HAP-1 (cell line): ENCODE measurements around the gene COX7B2.

Experiments used
- DNase-seq, 2 experiments: peaks; one replicate each; pipeline ENCODE4 v3.0.0-alpha.2; 2016 to 2020; ENCODE audit warnings: low spot score in 2 of 2
- H3K27me3 ChIP-seq: fragments of 250-450 bp; sonication (Bioruptor Pico); 2 replicates; pipeline ENCODE4 v1.5.1; 2020; ENCODE audit warnings: low read depth, mild to moderate bottlenecking, moderate library complexity
- H3K36me3 ChIP-seq: fragments of 250-450 bp; sonication (Bioruptor Pico); replicated peaks from 2 replicates; pipeline ENCODE4 v1.5.1; 2020; ENCODE audit warnings: mild to moderate bottlenecking
- H3K4me1 ChIP-seq: fragments of 250-450 bp; sonication (Bioruptor Pico); 2 replicates; pipeline ENCODE4 v1.5.1; 2020; ENCODE audit warnings: mild to moderate bottlenecking
- H3K4me3 ChIP-seq: fragments of 250-450 bp; sonication (Bioruptor Pico); 2 replicates; pipeline ENCODE4 v1.5.1; 2020; ENCODE audit warnings: mild to moderate bottlenecking, moderate library complexity
- H3K9me3 ChIP-seq: fragments of 250-450 bp; sonication (Bioruptor Pico); 2 replicates; pipeline ENCODE4 v1.5.1; 2020; ENCODE audit warnings: mild to moderate bottlenecking, moderate library complexity
- in situ Hi-C: fragments of 300-500 bp; cut with MboI; formaldehyde crosslinking; loops from 3 replicates; pipeline ENCODE4 v1.14.3; 2020; ENCODE audit warnings: low sequenced_read_pairs, inconsistent platforms, mixed read lengths

COX7B2 gene

DNA sequence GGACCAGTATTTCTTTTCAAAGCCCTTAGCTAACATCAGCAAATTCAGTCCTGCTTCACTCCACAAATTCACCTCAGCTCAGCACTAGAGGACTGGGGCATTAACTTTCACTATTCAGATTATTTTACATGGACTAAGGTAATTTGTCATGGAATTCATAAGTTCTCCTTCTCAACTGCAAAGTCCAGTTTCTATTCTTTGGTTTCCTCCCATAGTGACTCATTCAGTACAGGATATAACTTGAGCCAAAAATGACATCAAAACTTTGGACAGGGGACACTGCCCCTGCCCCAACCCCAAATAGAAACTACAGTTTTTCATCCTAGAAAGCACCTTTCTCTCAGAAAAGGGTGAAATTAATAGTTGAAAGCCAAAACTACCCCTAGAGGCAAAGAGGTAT is 52.7 kb downstream of the COX7B2 start:
- no peaks in the 10 kb centered on the region; the same call in 1 of the 2 replicates for H3K27me3 ChIP-seq
- H3K4me1 ChIP-seq, result no peaks in the 10 kb centered on the region
- no peak for DNase-seq
- no peak overlapping the region for H3K4me3 ChIP-seq
- H3K36me3 ChIP-seq, result no peaks in the 10 kb centered on the region
- no peaks in the 10 kb centered on the region for H3K9me3 ChIP-seq
- in situ Hi-C loops, result no loop called here

DNA sequence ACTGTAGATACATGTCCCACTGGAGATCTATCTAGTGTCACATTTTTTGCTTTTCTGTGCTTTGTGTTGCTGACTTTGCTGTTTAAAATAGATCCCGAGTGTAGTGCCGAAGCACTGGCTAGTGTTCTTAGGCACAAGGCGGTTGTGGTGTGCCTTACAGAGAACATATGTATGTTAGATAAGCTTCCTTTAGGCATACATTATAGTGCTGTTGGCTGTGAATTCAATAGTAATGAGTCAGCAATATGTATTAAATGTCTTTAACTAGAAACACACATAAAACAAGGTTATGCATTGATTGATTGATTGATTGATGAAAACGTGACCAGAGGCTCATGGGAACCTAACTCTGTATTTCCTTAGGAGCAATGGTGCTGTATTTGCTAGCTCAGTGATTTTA is 56.2 kb downstream of the COX7B2 start:
- no peak overlapping the region for H3K4me3 ChIP-seq

DNA sequence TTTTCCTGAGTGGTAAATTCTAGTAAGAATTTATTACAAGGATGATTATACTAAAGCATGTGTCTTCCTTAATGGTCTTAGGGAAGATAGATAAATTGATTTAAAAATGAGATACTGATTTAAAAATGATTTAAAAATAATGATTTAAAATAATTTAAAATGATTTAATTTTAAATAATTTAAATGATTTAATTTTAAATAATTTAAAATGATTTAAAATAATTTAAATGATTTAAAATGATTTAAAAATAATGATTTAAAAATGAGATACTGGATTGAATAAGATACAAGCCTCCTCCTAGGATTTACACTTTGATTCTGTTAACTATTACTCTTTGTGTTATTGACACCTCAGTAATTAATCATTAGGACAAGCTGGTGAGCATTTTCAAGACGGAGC is 59.0 kb downstream of the COX7B2 start:
- DNase-seq, result no peak
- H3K27me3 ChIP-seq, result no peaks in the 10 kb centered on the region
- no peak overlapping the region for H3K4me3 ChIP-seq
- H3K36me3 ChIP-seq, result no peaks in the 10 kb centered on the region
- H3K4me1 ChIP-seq, result no peaks in the 10 kb centered on the region
- H3K9me3 ChIP-seq, result no peaks in the 10 kb centered on the region
- in situ Hi-C loops, result no loop called here

More for the DNA sequence above, 56.2 kb downstream of the COX7B2 start:
- Histone ChIP-seq H3K27me3 (no peaks in the 10 kb centered on the region; the same call in 1 of the 2 replicates), H3K4me1 (no peaks in the 10 kb centered on the region), H3K36me3 (no peaks in the 10 kb centered on the region), H3K9me3 (no peaks in the 10 kb centered on the region)
- in situ Hi-C loops, result no loop called here
- no peak for DNase-seq

DNA sequence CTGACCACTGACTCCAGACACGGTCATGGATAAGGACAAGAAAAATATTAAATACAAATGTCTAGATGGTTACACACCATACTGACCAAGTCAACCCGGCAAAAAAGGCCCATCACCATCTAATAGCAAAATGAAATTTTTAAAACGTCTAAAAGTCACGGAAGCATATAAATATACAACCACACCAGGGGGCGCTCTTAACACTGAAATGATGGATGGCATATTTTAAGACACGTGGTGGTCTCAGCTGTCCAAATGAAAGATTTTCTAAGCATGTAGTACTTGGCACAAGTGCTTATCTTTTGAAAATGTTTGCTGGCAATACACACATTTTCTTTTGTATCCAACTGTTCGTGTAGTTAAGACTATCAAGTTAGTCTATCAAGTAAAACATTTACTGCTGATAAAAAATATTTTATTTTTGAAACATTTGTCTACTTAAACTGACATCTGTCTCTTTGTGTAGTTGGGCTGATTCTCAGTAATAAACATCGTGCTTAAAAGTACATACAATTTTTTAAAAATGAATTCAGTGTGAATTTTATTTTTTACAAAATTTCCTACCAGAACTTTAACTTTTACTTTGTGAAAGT is 64.6 kb downstream of the COX7B2 start:
- in situ Hi-C loops, result no loop called here
- DNase-seq, result peak; percentile 52 to 78
- no peaks in the 10 kb centered on the region for H3K9me3 ChIP-seq
- no peaks in the 10 kb centered on the region for H3K27me3 ChIP-seq
- no peaks in the 10 kb centered on the region for H3K4me1 ChIP-seq
- H3K4me3 ChIP-seq, result no peak overlapping the region
- no peaks in the 10 kb centered on the region for H3K36me3 ChIP-seq

DNA sequence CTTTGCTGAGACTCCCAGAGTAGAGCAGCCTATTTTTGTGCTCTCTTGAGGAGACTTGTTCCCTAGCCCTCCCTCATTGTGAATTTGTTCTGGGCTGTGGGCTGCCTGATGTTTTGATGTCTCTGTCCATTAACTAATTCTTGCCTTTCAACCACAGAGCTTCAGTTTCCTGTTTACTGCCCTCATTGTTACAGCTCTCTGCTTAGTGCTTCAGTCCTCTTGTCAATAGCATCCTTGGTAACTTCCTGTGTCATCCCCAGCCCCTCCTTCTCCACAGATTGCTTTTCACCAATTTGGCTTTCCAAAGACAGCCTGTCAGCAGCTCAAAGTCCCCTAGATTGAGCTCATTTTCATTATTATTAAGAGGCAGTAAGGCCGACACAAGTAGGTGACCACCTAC is 69.9 kb downstream of the COX7B2 start:
- DNase-seq, result no peak
- Histone ChIP-seq H3K4me3 (no peak overlapping the region), H3K4me1 (no peaks in the 10 kb centered on the region), H3K9me3 (no peaks in the 10 kb centered on the region), H3K36me3 (no peaks in the 10 kb centered on the region), H3K27me3 (no peaks in the 10 kb centered on the region)
- in situ Hi-C loops, result no loop called here

DNA sequence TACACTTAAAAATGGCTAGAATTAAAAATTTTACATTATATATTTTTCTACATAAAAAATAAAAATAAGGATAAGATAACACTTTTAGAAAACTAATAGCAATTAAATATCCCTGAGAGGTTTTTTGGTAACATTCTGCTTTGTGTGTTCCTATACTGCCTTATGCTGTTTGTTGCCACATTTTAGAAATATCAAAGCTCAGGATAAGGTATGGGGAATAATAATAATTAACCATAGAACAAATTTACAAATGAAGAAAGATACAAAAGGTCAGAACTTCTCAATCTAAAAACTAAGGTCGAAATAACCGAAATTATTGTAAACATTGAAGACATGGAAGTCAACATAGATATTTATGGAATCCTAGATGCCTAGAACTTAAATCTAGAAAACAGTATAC is 71.4 kb downstream of the COX7B2 start:
- DNase-seq, result no peak
- no peaks in the 10 kb centered on the region for H3K9me3 ChIP-seq
- H3K36me3 ChIP-seq, result no peaks in the 10 kb centered on the region
- in situ Hi-C loops, result no loop called here
- H3K27me3 ChIP-seq, result no peaks in the 10 kb centered on the region
- H3K4me3 ChIP-seq, result no peak overlapping the region
- no peaks in the 10 kb centered on the region for H3K4me1 ChIP-seq

DNA sequence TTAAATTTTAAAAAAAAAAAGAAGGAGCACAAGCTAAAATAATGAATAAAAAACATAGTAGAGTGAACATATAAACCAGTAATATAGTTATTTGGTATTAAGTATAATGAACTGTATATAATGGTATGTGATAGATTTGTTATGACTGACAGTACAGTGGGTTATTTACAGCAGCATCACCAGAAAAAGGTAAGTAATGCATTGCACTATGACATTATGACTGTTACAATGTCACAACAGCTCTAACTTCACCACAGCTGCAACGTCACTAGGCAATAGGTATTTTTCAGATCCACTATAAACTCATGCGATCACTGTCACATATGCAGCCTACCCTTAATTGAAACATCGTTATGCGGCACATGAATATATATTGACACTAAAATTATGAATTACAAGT is 72.5 kb downstream of the COX7B2 start:
- no peak overlapping the region for H3K4me3 ChIP-seq
- no peaks in the 10 kb centered on the region for H3K36me3 ChIP-seq
- in situ Hi-C loops, result no loop called here
- no peaks in the 10 kb centered on the region for H3K27me3 ChIP-seq
- no peaks in the 10 kb centered on the region for H3K4me1 ChIP-seq
- H3K9me3 ChIP-seq, result no peaks in the 10 kb centered on the region
- DNase-seq, result no peak

DNA sequence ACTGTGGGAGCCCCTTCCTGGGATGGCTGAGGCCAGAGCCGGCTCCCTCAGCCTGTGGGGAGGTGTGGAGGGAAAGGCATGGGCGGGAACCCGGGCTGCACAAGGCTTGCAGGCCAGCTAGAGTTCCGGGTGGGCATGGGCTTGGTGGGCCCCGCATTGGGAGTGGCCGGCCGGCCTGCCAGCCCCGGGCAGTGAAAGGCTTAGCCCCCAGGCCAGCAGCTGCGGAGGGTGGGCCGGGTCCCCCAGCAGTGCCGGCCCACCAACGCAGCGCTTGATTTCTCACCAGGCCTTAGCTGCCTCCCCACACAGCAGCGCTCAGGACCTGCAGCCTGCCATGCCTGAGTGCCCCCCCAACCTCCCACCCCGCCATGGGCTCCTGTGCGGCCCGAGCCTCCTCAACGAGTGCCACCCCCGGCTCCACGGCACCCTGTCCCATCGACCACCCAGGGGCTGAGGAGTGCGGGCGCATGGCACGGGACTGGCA is 78.0 kb downstream of the COX7B2 start:
- no peaks in the 10 kb centered on the region for H3K9me3 ChIP-seq
- no peaks in the 10 kb centered on the region for H3K27me3 ChIP-seq
- no peaks in the 10 kb centered on the region for H3K36me3 ChIP-seq
- no peak overlapping the region for H3K4me3 ChIP-seq
- no peaks in the 10 kb centered on the region for H3K4me1 ChIP-seq
- in situ Hi-C loops, result no loop called here
- no peak for DNase-seq

DNA sequence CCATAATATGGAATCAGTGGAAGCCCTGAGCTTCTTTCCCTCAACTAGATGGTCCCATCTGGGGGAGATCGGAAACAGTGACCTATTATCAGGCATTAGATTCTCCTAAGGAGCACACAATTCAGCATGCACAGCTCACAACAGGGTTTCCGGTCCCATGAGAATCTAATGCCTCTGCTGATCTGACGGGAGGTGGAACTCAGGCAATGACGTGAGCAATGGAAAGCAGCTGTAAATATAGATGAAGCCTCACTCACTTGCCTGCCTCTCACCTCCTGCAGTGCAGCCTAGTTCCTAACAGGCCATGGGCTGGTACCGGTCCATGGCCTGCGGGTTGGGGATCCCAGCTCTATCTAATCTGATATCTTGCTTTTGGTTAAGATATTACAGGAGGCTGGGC is 88.9 kb downstream of the COX7B2 start:
- Histone ChIP-seq H3K4me1 (no peaks in the 10 kb centered on the region), H3K4me3 (no peak overlapping the region), H3K27me3 (no peaks in the 10 kb centered on the region; the same call in 1 of the 2 replicates), H3K9me3 (no peaks in the 10 kb centered on the region), H3K36me3 (no peaks in the 10 kb centered on the region)
- in situ Hi-C loops, result no loop called here
- no peak for DNase-seq

DNA sequence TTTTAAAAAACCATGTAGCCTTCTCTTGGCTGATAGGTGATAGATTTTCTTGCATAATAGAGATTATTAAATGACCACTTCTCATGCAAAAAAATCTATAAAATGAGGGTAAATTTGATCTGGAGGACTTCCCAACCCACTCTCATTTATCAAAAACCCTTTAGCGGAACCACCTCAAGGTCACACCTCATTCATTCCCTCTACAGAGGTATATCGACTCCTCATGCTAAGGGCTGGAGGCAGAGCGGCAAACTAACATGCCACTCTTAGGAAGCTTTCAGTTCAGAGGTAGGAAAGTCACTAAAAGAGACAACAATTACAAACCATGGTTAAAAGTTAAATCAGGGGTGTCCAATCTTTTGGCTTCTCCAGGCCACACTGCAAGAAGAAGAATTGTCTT is 90.0 kb downstream of the COX7B2 start:
- Histone ChIP-seq H3K27me3 (no peaks in the 10 kb centered on the region; the same call in 1 of the 2 replicates), H3K4me1 (no peaks in the 10 kb centered on the region), H3K9me3 (no peaks in the 10 kb centered on the region), H3K4me3 (no peak overlapping the region), H3K36me3 (no peaks in the 10 kb centered on the region)
- in situ Hi-C loops, result no loop called here
- DNase-seq, result no peak

DNA sequence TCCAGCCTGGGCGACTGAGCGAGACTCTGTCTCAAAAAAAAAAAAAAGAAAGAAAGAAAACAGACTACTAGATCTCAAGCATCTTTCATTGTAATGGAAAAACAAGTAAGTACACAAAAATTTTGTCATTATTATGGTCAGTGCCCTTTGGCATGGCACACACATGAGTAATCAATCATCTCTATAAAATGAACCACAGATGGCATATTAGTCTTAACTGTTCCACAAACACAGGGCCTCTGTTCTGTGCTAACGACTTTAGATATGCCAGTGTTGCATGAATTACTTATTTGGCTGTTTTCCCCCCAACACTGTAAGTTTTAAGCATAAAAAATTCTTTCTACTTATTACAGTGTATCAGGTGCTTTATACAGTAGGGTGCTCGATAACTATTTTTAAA is 90.4 kb downstream of the COX7B2 start:
- no peaks in the 10 kb centered on the region for H3K36me3 ChIP-seq
- DNase-seq, result no peak
- in situ Hi-C loops, result no loop called here
- H3K27me3 ChIP-seq, result no peaks in the 10 kb centered on the region; the same call in 1 of the 2 replicates
- no peak overlapping the region for H3K4me3 ChIP-seq
- H3K9me3 ChIP-seq, result no peaks in the 10 kb centered on the region
- H3K4me1 ChIP-seq, result no peaks in the 10 kb centered on the region

DNA sequence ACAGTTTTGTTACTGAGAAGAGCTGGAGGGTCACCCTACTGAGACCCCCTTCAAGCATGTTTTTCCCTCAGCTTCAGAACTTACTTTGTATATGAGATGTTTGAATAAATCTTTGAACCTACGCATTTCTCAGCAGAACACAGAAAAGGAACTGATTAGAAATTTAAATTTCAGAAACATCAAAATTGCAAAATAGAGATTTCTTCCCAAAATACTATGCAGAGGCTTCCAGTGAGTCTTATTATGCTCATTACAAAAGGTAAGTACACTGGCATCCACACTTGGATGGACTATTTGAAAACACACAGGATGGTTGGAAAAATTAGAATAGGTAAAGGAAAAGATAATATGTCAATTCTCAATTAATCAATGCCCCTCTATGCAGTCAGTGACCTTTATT is 91.2 kb downstream of the COX7B2 start:
- no peak overlapping the region for H3K4me3 ChIP-seq
- DNase-seq, result no peak
- no peaks in the 10 kb centered on the region for H3K9me3 ChIP-seq
- no peaks in the 10 kb centered on the region; the same call in 1 of the 2 replicates for H3K27me3 ChIP-seq
- no peaks in the 10 kb centered on the region for H3K4me1 ChIP-seq
- no peaks in the 10 kb centered on the region for H3K36me3 ChIP-seq
- in situ Hi-C loops, result no loop called here

DNA sequence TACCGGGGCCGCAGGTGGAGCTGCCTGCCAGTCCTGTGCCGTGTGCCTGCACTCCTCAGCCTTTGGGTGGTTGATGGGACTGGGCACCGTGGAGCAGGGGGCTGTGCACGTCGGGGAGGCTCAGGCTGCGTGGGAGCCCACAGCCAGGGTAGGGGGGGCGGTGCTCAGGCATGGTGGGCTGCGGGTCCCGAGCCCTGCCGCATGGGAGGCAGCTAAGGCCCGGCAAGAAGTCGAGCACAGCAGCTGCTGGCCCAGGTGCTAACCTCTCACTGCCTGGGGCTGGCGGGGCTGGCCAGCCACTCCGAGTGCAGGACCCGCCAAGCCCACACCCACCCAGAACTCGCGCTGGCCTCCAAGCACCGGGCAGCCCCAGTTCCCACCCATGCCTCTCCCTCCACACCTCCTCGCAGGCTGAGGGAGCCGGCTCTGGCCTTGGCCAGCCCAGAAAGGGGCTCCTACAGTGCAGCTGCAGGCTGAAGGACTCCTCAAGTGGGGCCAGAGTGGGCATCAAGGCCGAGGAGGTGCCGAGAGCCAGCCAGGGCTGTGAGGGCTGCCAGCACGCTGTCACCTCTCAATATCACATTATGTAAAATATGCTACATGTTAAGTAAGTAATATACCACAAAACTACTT is 104.1 kb downstream of the COX7B2 start:
- Histone ChIP-seq H3K4me3 (no peak overlapping the region), H3K36me3 (no peaks in the 10 kb centered on the region), H3K9me3 (no peaks in the 10 kb centered on the region), H3K27me3 (no peaks in the 10 kb centered on the region), H3K4me1 (no peaks in the 10 kb centered on the region)
- DNase-seq, result no peak
- in situ Hi-C loops, result no loop called here

DNA sequence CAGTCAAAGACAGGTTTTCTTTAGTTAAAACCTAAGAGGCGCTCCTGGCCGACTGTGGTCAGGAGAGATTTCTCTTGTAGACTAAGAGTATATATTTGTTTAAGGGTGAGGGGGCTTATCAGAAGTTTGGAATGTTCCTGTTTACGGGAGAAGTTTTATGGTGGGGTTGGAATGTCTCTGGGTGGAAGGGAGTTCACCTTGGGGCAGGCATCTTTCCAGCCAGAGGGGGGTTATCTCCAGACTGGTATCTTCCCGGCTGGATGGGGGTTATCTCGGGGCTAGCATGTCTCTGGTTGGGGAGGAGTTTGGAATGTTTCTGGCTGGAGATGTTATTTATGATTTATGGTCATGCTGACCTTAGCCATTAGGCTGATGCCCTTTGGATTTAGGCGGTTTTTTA is 116.0 kb downstream of the COX7B2 start:
- no peaks in the 10 kb centered on the region for H3K36me3 ChIP-seq
- in situ Hi-C loops, result no loop called here
- no peak overlapping the region for H3K4me3 ChIP-seq
- H3K9me3 ChIP-seq, result no peaks in the 10 kb centered on the region
- no peaks in the 10 kb centered on the region for H3K27me3 ChIP-seq
- DNase-seq, result no peak
- H3K4me1 ChIP-seq, result no peaks in the 10 kb centered on the region
